HG03354 (cell line): ENCODE results near the gene KCNK17.
A peak's percentile ranks its signal among the peaks of the same experiment; 100 is the strongest.
"Not testable (repeated sequence)": the region's sequence is repeated elsewhere in the genome, so short reads cannot be mapped to it uniquely, and the experiment has no call there.

Source experiments
- ATAC-seq: cut with Tn5 transposase; IDR thresholded peaks from one replicate; pipeline ENCODE4 v1.9.1; 2021; ENCODE audit warnings: mild to moderate bottlenecking; ENCODE audit not compliant: unreplicated experiment, poor library complexity, severe bottlenecking

Gene KCNK17

GRCh38 chr6:39307462-39307861, 6.8 kb downstream of the KCNK17 start:
- ATAC-seq, result no peak

DNA sequence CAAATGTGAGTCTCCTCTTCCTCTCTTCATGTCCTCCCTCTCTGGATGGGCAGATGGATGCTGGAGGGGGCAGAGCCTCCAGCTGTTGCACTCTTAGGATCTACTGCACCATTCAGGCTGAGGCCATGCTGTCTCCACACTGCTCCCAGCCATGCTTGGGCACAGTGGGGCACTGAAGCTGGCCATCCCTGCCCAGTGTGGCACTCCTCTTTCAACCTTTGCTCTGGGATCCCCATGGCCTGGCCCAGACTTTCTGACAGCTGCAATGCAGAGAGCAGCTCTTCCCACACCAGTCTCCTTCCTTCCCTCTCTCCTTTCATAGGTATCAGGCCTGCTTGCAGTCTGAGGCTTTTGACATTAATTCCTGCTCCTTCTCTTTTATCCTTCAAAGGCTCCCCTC, 9.3 kb downstream of the KCNK17 start:
- no peak for ATAC-seq

- ATAC-seq, result no peak
Measured at GRCh38 chr6:39303425-39304153, 10.6 kb downstream of the KCNK17 start.

GRCh38 chr6:39302669-39303424, 11.4 kb downstream of the KCNK17 start:
- peak; percentile 66 for ATAC-seq

DNA sequence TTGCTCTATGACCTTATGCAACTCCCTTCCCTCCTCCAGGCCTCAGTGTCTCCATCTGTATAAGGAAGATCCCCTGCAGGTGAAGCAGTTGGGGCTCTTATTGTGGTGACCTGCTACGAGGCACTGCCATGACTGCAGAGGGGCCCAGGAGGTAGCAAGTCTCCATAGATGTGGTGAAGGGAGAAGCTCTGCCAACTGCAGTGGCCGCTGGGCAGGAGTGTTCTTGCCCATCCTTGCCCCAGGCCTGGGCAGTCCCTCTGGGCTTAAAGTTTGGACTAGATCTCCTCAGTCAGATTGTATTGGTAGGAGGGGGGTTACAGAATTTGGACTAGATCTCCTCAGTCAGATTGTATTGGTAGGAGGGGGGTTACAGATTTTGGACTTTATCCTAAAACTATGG, 12.2 kb downstream of the KCNK17 start:
- ATAC-seq, result no peak

- ATAC-seq, result no peak
Measured at GRCh38 chr6:39301606-39302005, 12.6 kb downstream of the KCNK17 start.

GRCh38 chr6:39300739-39301138, 13.5 kb downstream of the KCNK17 start:
- ATAC-seq, result no peak

DNA sequence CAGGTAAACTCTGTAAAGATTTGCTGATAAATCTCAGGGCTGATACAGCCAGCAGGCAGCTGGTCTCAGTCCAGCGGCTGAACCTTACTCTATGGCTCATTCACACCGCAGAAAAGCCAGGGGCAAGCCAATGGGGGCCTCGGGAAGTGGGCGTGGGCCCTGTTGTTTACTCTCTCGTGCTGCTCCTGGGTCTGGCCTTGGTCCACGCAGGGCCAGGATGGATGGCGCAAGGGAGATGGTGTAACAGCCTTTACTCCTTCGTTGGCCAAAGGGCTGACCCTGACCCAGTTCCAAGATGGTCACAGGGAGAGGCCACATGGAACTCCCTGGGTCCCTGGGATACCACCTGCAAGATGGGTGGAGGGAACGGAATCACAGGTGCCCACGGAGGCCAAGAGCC, 16.2 kb downstream of the KCNK17 start:
- no peak for ATAC-seq

DNA sequence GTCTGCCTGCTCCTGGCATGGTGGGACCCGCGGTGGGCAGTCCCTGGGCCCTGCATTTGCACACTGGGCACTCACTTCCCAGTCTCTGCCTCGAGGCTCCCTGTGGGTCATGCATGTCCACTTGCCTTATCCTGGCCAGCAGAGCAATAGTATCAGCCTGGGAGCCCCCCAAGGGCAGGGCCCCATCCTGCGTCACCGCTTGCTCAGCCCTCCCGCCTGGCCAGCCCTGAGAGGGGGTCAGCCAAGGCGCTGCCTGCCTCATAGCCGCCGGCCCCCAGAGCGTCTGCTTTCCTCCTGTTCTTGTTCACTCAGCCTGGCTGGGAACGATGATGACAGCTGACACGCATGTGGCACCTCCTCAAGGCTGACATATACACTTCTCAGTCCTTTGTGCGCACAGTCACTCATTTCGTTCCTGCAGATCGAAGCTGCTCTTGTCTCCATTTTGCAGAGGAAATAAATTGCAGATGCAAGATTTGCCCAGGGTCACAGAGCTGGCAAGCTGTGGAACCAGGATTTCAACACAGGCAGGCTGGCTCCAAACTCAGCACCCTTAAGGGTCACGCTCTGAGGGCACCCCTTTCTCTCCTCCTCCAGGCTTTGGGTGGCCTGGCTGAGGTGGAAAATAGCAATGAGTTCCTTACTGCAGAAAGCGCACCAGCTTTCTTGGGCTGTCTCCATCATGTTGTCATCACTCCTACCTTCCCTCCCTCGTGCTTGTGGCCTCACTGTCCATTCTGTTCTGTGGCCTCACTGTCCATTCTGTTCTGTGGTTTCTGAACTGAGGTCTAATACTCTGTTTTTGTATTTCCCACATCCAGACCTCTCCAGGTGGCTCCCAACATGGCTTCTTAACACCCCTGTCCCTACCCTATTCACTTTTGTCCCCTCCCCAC, 17.2 kb downstream of the KCNK17 start:
- no peak for ATAC-seq

DNA sequence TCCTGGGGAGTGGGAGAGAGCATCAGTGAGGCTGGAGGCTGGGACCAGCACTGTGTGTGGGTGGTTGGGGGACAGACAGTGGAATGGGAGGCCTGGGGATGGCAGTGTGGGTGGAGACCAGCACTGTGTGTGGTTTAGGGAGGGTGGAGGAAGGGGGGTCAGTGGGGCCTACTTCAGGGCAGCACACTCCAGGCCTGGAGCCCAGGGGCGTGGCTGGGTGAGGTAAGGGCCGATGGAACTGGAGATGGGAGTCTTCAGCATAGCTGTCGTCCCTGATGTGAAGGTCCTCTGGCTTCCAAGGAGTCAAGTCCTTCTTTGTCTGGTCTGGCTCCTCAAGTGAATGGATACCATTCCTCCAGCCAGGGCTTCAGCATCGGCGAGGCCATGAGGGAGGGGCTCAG, 18.6 kb downstream of the KCNK17 start:
- no peak for ATAC-seq

DNA sequence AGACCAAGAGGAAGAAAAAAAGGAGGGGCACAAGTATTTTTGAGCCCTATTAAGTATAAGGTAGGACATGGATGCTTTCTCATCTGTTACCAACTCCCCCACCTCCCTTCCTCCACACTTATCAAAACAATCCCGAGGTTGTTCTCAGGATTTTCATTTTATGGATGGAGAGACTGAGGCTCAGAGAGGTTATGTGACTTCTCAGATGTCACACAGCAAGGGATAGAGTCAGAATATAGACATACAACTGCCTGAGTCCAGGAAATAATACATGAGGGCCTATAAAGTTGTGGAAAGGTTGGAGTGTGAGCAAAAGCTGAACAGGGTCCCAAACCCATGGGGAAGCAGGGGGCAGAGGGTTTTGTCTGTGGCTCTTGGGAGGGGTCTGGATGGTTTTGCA, 19.3 kb downstream of the KCNK17 start:
- no peak for ATAC-seq

DNA sequence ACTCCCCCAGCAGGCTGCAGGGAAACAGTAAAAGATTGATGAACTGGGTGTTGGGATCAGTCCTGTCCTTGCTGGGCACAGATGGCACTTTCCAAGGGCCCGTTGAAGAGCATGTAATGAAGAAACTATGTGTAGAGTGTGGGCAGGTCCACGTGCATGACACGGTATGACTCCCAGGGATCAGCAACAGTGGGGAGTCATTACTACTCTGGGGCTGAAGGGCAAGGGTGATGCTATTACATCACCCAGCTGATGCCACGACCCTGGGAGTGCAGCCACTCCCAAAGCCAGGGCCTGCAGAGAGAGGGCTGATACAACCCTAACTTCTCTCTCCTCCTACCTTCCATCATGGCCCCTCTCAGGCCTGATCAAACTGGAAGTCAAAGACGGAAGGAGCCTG, 20.1 kb downstream of the KCNK17 start:
- ATAC-seq, result no peak

DNA sequence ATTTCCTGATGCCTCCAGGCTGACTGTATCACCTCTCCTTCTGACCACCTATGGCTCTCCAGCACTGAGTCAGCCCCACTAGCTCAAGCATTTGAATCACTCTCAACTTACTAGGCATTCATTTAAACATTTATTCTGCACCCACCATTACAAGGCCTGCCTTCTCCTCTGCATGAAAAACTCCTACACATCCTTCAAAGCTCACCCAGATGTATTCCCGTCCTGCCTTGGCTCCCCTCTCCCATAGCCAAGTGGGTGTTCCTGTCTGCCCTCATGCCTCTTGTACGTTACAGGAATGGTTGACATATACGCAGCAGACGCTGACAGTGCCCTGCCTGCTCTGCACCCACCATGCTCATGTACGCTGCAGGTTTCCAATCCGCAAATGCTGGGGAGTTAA, 21.6 kb downstream of the KCNK17 start:
- ATAC-seq, result no peak

DNA sequence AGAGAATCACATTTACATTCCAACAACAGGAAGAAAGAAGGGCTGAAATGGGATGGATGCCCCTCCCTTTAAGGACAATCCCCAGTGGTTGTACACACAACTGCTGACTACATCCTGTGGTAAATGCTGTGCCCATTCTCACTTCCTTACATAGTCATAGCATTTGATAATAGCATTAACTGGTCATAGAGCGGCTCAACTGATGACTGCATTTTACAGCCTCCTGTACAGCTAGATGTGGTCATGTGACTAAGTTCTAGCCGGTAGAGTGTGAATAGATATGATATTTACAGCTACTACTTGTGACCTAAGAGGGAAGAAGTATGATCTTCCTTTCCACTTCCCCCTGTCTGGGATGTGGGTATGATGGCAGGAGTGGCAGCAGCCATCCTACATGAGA, 24.7 kb downstream of the KCNK17 start:
- ATAC-seq, result no peak

DNA sequence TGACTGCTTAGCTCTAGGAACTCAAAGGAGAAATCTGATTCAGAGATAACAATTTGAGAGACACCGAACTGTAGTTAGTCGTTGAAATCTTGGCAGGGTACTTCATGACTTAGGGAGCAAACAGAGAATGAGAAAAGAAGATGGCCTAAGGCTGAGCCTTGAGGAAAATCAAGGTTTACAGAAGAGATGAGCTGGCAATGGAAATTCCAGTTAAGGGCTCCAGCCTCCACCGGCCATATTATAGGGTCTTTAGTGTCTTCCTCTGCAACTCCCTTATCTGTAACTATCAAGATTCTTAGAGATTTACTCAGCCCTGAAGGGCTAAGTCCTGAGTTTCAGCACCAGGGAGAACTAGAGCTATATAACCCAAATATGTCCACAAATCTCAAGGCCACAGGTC, 26.6 kb downstream of the KCNK17 start:
- no peak for ATAC-seq

GRCh38 chr6:39286596-39286995, 27.6 kb downstream of the KCNK17 start:
- not testable (repeated sequence) for ATAC-seq

DNA sequence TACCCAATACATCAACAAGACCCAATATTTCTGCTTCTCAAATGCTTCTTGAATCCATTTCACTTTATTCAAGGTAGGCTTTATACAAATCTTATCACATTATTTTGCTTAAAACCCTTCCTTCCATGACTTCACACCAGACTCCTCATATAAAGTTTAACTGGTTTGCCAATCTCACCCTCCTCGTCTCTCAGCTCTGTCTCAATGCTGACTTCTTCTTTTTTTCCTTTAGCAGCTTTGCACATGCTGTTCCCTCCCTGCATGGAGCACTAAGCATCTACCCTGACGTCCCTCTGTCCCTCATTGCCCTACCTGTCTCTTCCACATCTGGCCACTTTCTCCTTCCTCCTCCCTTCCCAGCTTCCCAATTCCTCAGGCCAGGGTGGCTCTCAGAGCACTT, 31.4 kb downstream of the KCNK17 start:
- no peak for ATAC-seq

GRCh38 chr6:39281312-39281980, 32.8 kb downstream of the KCNK17 start:
- no peak for ATAC-seq

DNA sequence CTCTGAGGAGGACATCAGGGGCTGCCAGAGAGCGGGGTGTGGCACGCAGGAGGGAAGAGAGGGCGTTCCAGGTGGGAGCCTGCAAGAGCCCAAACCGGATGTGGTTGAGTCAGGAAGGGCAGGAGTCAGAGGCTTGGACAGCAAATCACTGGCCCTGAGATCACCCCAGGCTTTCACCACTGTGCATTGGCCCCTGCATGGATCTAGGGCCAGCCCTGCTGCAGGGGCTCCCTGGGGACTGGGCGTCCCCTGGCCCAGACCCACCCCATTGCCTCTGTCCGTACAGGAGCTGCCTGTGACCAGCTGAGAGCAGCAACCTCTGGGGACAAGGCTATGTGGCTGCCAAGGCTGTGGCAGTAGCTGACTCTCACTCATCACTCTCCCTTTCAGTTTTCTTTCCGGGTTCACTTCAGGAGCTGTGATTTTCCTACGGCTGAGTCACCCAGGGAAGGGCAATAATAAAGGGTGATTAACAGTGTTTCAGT, 33.9 kb downstream of the KCNK17 start:
- ATAC-seq, result no peak

- ATAC-seq, result no peak
Measured at GRCh38 chr6:39279539-39279938, 34.7 kb downstream of the KCNK17 start.
